Vagina (tissue), 2 donors: ENCODE data around the gene CCDC18. TPM values are rescaled to one million over a fixed set of nuclear protein-coding genes. Genes with fewer than 3 reads are reported as not detected.

ENCODE experiments used
- DNase-seq, 2 donors: peaks; one replicate each; pipeline ENCODE4 v3.0.0-alpha.2; 2017; ENCODE audit errors: extremely low spot score in 2 of 2
- H3K27ac ChIP-seq: fragments of 200-600 bp; sonication (generic); one replicate; pipeline ENCODE4 v1.5.1; 2019
- H3K27me3 ChIP-seq: fragments of 200-600 bp; sonication (generic); one replicate; pipeline ENCODE4 v1.5.1; 2019
- H3K36me3 ChIP-seq, 2 donors: fragments of 200-600 bp; sonication (generic); one replicate each; pipeline ENCODE4 v1.5.1; 2017 to 2019
- H3K4me1 ChIP-seq: fragments of 200-600 bp; sonication (generic); one replicate; pipeline ENCODE4 v1.5.1; 2019
- H3K4me3 ChIP-seq, 2 donors: fragments of 200-600 bp; sonication (generic); 1 replicate in 1 of 2; 2 replicates in 1 of 2; pipeline ENCODE4 v1.5.1; 2016 to 2019
- H3K9me3 ChIP-seq: fragments of 200-600 bp; sonication (generic); one replicate; pipeline ENCODE4 v1.5.1; 2019
- CTCF ChIP-seq, 3 experiments: fragments of 450-650 bp in 2 of 3; fragments of 200-600 bp in 1 of 3; sonication (generic) in 1 of 3; IDR thresholded peaks; one replicate each; pipeline ENCODE4 v1.5.1; 2017 to 2019; ENCODE audit warnings: antibody characterized with exemption in 3 of 3, mild to moderate bottlenecking in 2 of 3, moderate library complexity in 2 of 3
- POLR2A ChIP-seq, 2 donors: fragments of 450-650 bp; IDR thresholded peaks; one replicate each; pipeline ENCODE4 v1.6.1; 2017; ENCODE audit warnings: antibody characterized with exemption in 2 of 2, mild to moderate bottlenecking in 2 of 2, moderate library complexity in 2 of 2
- POLR2AphosphoS5 ChIP-seq, 2 donors: sonication (generic); formaldehyde crosslinking; IDR thresholded peaks; one replicate each; pipeline ENCODE4 v1.9.0; 2017; ENCODE audit warnings: antibody characterized with exemption in 2 of 2, mild to moderate bottlenecking in 2 of 2, low read depth in 1 of 2; ENCODE audit not compliant: insufficient read depth in 1 of 2
- intact Hi-C: fragments of 100-400 bp; cut with DNase I; formaldehyde crosslinking; loops from one replicate; pipeline ENCODE4 v1.15.1; 2023
- total RNA-seq: library from RNA; depleted of rRNA; stranded (reverse); fragments of >200 nt; gene quantifications from one replicate; pipeline ENCODE4 v1.2.3, GENCODE V29; 2016

CCDC18 gene
- total RNA-seq, 1 donor from 2014 or later: 17.7 TPM

- Histone ChIP-seq H3K4me1 (no peaks in the 10 kb centered on the region), H3K36me3 (no peaks in the 10 kb centered on the region), H3K9me3 (no peaks in the 10 kb centered on the region), H3K4me3 (no peak overlapping the region), H3K27me3 (no peaks in the 10 kb centered on the region), H3K27ac (no peak overlapping the region)
- intact Hi-C loops: no loop called here
- TF ChIP-seq POLR2AphosphoS5 (IDR thresholded peaks at IDR 0.05; ENCODE audit: insufficient read depth in 1 of 2, low read depth in 1 of 2) (no peak), POLR2A (IDR thresholded peaks at IDR 0.05) (no peak), CTCF (IDR thresholded peaks at IDR 0.05) (no peak)
- DNase-seq: no peak
These were observed 136.7 kb downstream of the CCDC18 start for GRCh38 chr1:93317207-93317606.

- intact Hi-C loops: no loop called here
These were observed 137.4 kb downstream of the CCDC18 start for GRCh38 chr1:93317943-93318342.

GRCh38 chr1:93321720-93322119, 141.2 kb downstream of the CCDC18 start:
- no peaks in the 10 kb centered on the region for H3K9me3 ChIP-seq
- TF ChIP-seq POLR2A (IDR thresholded peaks at IDR 0.05) (no peak), CTCF (IDR thresholded peaks at IDR 0.05) (no peak), POLR2AphosphoS5 (IDR thresholded peaks at IDR 0.05; ENCODE audit: insufficient read depth in 1 of 2, low read depth in 1 of 2) (no peak)

More at GRCh38 chr1:93317943-93318342, 137.4 kb downstream of the CCDC18 start:
- Histone ChIP-seq H3K4me1 (peaks cover 5% of the 10 kb centered on the region), H3K4me3 (no peak overlapping the region), H3K27me3 (no peaks in the 10 kb centered on the region), H3K27ac (no peak overlapping the region), H3K36me3 (no peaks in the 10 kb centered on the region), H3K9me3 (no peaks in the 10 kb centered on the region)
- no peak for TF ChIP-seq POLR2AphosphoS5 (IDR thresholded peaks at IDR 0.05; ENCODE audit: insufficient read depth in 1 of 2, low read depth in 1 of 2)
- no peak for TF ChIP-seq CTCF (IDR thresholded peaks at IDR 0.05)
- TF ChIP-seq POLR2A (IDR thresholded peaks at IDR 0.05): no peak
- no peak for DNase-seq

GRCh38 chr1:93322349-93322748, 141.8 kb downstream of the CCDC18 start:
- intact Hi-C loops: no loop called here
- DNase-seq: no peak
- TF ChIP-seq POLR2A (IDR thresholded peaks at IDR 0.05) (no peak), CTCF (IDR thresholded peaks at IDR 0.05) (no peak), POLR2AphosphoS5 (IDR thresholded peaks at IDR 0.05; ENCODE audit: insufficient read depth in 1 of 2, low read depth in 1 of 2) (peak; percentile 13 to 91)

More at GRCh38 chr1:93321720-93322119, 141.2 kb downstream of the CCDC18 start:
- H3K27me3 ChIP-seq: no peaks in the 10 kb centered on the region
- H3K27ac ChIP-seq: no peak overlapping the region
- no peak overlapping the region for H3K4me3 ChIP-seq
- DNase-seq: no peak
- H3K4me1 ChIP-seq: peaks cover 5% of the 10 kb centered on the region
- intact Hi-C loops: no loop called here
- no peaks in the 10 kb centered on the region for H3K36me3 ChIP-seq

GRCh38 chr1:93323185-93323820, 142.8 kb downstream of the CCDC18 start:
- no peak overlapping the region for H3K4me3 ChIP-seq
- DNase-seq: no peak
- TF ChIP-seq POLR2A (IDR thresholded peaks at IDR 0.05): no peak
- no peak for TF ChIP-seq CTCF (IDR thresholded peaks at IDR 0.05)
- TF ChIP-seq POLR2AphosphoS5 (IDR thresholded peaks at IDR 0.05; ENCODE audit: insufficient read depth in 1 of 2, low read depth in 1 of 2): no peak
- no peaks in the 10 kb centered on the region for H3K27me3 ChIP-seq
- intact Hi-C loops: no loop called here
- no peaks in the 10 kb centered on the region for H3K9me3 ChIP-seq
- no peak overlapping the region for H3K27ac ChIP-seq
- H3K36me3 ChIP-seq: no peaks in the 10 kb centered on the region
- peaks cover 5% of the 10 kb centered on the region for H3K4me1 ChIP-seq

More at GRCh38 chr1:93322349-93322748, 141.8 kb downstream of the CCDC18 start:
- H3K36me3 ChIP-seq: no peaks in the 10 kb centered on the region
- no peaks in the 10 kb centered on the region for H3K27me3 ChIP-seq
- no peak overlapping the region for H3K27ac ChIP-seq
- no peak overlapping the region for H3K4me3 ChIP-seq
- H3K9me3 ChIP-seq: no peaks in the 10 kb centered on the region
- H3K4me1 ChIP-seq: peaks cover 5% of the 10 kb centered on the region
